ENCODE results near the gene SEMA6A.
A peak's percentile ranks its signal among the peaks of the same experiment; 100 is the strongest.

- TF ChIP-seq, protein P1, sequence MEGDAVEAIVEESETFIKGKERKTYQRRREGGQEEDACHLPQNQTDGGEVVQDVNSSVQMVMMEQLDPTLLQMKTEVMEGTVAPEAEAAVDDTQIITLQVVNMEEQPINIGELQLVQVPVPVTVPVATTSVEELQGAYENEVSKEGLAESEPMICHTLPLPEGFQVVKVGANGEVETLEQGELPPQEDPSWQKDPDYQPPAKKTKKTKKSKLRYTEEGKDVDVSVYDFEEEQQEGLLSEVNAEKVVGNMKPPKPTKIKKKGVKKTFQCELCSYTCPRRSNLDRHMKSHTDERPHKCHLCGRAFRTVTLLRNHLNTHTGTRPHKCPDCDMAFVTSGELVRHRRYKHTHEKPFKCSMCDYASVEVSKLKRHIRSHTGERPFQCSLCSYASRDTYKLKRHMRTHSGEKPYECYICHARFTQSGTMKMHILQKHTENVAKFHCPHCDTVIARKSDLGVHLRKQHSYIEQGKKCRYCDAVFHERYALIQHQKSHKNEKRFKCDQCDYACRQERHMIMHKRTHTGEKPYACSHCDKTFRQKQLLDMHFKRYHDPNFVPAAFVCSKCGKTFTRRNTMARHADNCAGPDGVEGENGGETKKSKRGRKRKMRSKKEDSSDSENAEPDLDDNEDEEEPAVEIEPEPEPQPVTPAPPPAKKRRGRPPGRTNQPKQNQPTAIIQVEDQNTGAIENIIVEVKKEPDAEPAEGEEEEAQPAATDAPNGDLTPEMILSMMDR (IDR thresholded peaks at IDR 0.05) = no peak
- no peak for TF ChIP-seq ZNF232 (CRISPR knock-in tag; IDR thresholded peaks at IDR 0.05)
- no peak for TF ChIP-seq CREB1 (CRISPR knock-in tag; IDR thresholded peaks at IDR 0.05)
- TF ChIP-seq AFF4 (CRISPR knock-in tag; IDR thresholded peaks at IDR 0.05; ENCODE audit: borderline replicate concordance) = no peak
- TF ChIP-seq, protein P2, sequence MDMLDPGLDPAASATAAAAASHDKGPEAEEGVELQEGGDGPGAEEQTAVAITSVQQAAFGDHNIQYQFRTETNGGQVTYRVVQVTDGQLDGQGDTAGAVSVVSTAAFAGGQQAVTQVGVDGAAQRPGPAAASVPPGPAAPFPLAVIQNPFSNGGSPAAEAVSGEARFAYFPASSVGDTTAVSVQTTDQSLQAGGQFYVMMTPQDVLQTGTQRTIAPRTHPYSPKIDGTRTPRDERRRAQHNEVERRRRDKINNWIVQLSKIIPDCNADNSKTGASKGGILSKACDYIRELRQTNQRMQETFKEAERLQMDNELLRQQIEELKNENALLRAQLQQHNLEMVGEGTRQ (CRISPR knock-in tag; IDR thresholded peaks at IDR 0.05) = peak; percentile 11; the same call in 1 of the 2 replicates
- no peak for TF ChIP-seq KAT7 (CRISPR knock-in tag; IDR thresholded peaks at IDR 0.05; ENCODE audit: borderline replicate concordance)
- TF ChIP-seq MYBL2 (CRISPR knock-in tag; IDR thresholded peaks at IDR 0.05) = no peak
- TF ChIP-seq ELF4 (CRISPR knock-in tag; IDR thresholded peaks at IDR 0.05; ENCODE audit: low read depth) = no peak
- no peak for TF ChIP-seq NFYB (CRISPR knock-in tag; conservative IDR thresholded peaks at IDR 0.05; ENCODE audit: low read depth)
Observed at GRCh38 chr5:116411101-116411571, 163.5 kb downstream of the SEMA6A start.
